ENCODE measurements around the gene SBNO2.
A peak's percentile ranks its signal among the peaks of the same experiment; 100 is the strongest.
"Not testable (repeated sequence)": the region's sequence is repeated elsewhere in the genome, so short reads cannot be mapped to it uniquely, and the experiment has no call there.

Gene SBNO2

DNA sequence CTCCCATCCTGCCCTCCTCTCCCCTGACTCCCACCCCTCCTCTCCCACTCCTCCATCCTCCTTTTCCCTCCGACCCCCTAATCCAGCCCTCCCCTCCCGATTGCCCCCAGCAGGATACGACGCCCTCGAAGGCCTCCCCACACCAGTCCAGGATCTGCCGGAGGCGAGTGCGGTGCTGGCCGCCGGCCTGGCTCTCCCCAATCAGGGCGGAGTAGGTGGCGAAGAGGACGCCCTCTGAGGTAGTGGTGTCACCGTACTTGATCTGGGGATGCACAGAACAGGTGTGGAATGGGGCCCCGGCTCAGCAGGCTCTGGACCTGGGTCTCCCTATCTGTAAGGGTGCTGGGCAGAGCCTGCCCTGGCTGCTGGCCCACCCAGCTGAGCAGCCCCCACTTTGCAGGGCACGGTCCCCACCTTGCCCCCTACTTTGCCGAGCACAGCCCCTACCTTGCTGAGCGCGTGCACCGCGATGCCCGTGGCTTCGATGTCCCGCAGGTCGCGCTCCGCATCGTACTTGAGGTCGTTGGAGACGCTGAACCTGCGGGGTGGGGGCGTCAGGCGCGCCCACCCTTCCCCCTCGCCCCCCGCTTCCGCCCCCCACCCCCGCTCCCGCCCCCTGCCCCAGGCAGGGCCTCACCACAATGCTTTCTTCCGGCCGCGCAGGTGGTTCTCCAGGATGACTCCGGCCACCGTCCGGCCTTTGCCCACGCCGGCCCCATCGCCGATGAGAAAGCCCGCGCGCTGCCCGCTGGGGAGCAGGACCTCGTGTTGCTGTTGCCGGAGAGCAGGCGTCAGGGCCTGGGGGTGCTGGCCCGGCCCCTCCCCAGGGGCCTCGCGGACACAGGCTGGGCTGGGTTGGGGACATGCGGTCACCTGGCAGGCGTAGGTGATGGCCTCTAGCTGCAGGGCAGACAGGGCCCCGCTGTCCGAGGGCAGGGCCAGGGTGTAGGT, 51.8 kb downstream of the SBNO2 start:
- no peak for DNase-seq

DNA sequence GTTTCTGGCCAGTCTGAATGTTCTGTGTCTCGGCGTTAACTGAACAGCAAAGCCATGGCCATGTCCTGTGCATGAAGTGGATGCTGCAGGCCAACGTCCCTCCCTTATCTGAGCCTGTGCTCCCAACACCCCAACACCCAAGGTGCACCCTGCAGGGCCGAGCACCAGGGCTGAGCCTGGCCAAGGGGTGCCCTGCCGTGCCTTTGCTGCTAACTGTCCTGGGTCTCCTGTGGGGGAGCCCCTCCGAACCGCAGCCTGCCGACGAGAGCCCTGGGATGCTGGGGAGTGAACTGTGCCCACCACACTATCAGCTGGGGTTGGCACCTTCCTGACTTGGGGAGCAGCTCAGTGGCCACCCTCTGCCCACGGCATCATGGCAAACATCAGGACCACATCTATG, 52.7 kb downstream of the SBNO2 start:
- no peak for DNase-seq

DNA sequence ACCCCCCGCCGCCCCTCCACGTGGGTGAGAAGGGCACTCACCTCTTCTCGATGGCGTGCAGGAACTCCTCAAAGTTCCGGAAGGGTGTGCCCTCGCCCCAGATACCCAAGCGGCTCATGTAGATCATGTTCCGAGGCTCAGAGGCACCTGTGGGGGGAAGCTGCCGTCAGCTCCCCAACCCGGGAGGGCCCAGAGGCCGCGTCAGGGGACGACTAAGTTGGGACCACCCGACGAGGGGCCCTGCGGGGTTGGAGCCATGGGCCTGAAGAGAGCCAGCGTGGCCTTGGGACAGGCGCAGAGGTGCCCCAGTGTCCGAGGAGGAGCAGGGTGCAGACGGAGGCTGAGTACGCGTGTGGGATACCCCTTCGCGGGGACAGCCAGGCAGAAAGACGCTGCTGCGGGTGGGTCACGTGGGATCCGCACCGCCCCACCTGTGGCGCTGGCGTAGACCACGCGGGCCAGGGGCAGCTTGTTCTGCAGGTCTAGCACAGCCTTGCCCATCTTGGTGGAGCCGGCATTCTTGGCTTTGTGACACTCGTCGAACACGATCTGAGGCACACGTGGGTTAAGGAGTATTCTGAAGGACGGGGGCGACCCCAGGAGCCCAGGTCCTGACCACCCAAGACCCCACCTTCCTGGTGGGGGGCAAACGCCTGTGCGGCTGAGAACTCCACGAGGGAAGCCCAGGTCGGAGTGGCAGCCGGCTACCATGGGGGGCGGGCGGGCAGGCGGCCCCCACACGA, 54.4 kb downstream of the SBNO2 start:
- no peak for DNase-seq

DNA sequence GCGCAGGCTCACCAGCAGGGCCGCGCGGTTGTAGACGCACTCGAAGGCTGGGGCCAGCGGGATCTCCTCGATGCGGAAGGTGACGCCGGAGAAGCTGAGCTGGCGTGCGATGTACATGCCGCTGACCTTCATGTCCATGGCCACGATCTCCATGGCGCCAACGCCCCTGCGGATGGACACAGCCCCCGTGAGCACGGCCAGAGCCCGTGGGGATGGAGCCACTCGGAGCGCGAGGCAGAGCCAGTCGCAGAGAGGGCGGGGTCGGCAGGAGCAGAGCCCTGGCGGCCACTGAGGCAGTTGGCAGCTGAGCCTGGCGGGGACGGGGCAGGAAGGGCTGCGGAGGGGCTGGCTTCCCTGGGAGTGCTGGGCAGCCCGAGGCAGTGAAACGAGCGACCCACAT, 55.1 kb downstream of the SBNO2 start:
- no peak for DNase-seq

DNA sequence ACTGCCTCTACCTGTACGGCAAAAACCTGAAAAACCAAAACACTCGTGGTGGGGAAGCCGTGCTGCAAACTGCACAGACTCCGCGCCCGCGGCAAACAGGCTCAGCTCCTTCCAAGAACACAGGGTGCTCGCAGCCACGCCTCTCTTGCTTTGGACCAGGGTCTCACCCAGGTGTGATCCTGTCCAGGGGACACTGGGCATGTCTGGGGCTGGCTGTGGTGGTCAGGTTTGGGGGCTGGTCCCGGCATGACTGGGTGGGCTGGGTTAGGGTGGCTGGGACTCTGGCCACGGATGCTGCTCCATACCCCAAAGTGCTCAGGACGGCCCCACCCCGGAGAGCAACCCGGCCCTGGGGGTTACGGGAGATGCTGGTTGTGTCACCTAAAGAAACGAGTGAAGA, 56.4 kb downstream of the SBNO2 start:
- DNase-seq, result no peak

DNA sequence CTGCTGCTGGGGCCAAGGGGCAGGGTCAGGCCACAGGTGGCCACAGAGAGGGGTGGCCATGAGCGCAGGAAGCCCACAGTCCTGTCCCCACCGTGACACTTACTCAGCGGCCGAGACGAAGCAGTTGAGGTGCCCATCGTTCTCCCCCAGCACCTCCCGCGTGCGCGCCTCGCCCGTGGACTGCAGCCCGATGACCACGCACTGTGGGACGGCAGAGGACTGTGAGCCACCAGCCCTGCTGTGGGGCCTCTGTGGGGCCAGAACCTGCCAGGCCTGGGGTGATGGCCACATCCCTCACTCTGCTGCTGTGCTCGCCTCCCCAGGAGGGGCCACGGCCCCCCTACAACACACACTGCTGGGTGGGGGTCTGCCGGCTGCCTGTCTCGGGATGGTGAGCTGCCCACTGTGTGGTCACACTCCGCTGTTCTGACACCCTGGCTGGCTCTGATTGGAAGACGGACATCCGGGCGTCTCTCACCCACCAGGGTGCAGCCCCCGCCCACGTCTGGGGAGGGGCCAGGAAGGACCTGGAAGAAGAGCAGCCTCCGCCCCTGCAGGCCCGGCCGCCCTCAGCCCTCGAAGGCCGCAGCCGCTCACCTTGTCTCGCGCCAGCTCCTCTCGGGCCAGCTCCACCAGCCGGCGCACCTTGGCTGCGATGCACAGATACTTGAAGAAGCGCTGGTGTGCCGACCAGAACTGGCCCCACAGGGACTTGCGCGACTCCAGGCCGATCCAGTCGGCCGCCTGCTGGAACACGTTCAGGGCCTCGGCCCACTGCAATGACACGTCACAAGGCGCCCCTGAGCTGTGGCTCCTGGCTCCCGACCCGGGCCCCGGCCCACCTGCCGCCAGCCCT, 57.1 kb downstream of the SBNO2 start:
- no peak for DNase-seq

DNA sequence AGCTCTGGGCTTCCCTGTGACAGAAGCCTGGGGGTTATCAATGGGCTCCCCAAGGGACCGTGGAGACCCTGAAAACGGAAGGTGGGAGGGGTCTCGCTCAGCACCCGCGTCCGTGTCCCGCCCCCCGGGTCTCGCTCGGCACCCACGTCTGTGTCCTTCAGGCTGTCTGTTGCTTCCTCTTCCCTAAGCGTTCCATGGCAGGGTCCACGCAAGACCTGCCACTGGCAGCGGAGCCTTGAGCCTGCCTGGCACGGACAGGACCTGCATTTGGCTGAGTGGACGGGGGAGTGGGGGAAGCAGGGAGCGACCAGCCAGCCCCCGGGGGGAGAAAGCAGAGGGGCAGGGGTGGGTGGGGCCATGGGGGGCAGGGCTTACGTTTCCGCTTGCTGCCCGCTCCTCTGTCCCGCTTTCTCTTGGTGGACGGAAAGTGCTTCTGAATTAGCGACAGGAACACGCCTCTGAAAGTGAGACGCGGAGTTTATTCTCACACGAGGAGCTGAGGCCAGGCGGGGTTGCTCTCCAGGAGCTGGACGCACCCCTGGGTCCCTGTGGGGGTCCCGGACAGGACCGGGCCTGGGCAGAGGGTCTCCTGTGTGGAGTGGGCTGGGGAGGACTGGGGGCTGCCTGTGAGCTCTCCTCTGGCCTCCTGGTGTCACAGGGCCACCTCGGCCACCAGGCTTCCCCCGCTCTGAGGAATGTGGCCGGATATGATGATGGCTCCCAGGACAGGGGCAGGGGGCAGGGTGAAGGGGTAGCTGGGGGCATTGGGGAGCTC, 58.2 kb downstream of the SBNO2 start:
- DNase-seq, result no peak

DNA sequence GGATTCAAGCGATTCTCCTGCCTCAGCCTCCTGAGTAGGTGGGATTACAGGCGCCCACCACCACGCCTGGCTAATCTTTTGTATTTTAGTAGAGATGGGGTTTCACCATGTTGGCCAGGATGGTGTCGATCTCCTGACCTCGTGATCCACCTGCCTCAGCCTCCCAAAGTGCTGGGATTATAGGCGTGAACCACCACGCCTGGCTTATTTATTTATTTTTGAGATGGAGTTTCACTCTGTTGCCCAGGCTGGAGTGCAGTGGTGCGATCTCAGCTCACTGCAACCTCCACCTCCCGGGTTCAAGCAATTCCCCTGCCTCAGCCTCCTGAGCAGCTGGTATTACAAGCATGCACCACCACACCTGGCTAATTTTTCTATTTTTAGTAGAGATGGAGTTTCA, 59.3 kb downstream of the SBNO2 start:
- not testable (repeated sequence) for DNase-seq

DNA sequence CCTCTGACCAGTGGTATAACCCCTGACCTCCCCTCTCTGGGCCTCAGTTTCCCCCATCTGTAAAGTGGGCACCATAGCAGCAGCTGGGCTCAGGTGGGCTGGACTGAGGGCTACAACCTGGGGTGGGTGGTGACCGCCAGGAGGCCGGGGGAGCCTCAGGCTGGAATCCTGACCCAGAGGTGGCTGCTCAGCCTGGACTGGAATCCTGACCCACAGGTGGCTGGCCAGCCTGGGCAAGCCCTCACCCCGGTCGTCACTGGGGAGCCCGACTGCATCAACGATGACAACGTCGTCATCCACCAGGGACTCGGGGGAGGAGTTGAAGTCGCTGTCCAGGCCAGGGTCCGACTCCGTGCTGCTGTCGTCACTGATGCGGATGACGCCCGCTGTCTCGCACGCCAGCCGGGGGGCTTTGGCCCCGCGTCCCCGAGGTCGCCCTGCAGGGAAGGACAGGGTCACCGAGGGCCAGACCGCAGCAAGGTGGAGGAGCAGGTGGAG, 60.0 kb downstream of the SBNO2 start:
- DNase-seq, result no peak

DNA sequence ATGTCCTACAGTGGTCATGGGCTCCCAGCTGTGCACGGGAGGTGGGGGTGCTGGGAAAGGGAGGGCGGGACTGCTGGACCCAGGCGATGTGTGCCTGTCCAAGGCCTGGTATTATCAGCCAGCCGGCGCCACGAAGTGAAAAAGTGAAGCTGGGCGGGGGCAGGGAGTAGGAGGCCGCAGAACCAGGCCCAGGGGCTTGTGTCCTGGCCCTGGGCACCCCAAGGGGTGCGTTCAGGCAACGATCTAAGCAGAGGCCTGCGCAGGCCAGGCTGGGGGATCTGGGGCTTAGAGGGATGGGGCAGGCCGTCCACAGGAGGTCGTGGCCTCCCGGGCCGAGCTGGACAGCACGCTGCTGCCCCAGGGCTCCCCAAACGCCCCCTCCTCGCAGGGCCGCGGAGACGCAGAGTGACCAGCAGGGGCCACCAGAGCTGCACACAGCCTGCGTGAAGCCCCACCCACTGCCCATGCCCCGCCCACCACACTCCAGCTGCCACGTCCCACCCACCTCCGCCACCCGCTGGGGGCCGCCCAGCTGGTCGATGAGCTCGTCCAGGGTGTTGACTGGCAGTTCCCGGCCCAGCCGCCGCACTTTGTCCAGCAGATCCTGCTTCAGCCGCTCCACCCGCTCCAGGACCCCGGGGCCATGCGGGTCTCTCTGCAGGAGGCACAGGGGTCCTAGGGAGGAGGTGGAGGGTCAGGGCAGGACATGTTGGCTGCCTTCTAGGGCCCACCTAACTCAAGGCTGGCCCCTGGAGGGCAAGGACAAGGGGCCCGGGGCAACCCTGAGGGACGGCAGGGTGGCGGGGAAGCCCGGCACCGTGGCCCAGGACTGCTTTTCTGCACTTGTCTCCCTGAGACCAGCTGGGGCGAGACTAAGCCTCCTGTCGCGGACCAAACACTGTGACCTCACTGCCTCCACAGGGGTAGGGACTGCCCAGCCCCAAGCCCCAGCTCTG, 60.8 kb downstream of the SBNO2 start:
- DNase-seq, result peak in 57 of 58 donors; percentile 24 to 97 (median 88)

DNA sequence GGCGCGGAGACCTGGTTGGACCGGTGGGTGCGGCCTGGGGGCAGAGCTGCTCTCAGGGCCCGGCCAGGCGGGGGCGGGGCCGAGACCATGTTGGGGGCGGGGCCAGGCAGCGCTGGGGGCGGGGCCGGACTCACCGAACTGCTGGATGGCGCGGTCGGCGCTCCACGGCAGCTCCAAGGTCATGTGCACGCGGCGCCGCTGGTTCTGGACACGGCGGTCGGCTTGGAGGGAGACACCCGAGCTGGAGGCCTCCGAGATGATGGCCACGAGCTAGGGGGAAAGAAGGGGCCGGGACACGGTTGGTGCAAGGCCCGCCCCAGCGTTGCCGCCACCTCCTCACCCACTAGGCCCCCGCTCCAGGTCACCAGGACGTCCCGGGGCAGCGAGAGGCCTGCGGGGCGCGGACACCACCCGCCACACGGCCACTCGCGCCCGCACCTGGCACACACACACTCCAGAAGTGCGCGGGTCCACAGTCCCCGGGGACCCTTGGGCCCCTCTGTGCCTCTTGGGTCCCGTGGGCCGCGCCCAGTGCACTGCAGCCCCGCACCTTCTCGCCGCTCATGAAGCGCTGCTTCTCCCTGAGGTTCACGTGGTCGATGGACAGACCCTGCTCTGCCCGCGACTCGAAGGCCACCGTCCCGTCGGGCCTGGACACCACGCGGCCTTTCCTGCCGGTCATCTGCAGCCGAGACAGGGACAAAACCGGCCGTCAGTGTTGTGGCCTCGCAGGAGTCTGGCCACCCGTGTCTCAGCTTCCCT, 61.6 kb downstream of the SBNO2 start:
- DNase-seq, result no peak

DNA sequence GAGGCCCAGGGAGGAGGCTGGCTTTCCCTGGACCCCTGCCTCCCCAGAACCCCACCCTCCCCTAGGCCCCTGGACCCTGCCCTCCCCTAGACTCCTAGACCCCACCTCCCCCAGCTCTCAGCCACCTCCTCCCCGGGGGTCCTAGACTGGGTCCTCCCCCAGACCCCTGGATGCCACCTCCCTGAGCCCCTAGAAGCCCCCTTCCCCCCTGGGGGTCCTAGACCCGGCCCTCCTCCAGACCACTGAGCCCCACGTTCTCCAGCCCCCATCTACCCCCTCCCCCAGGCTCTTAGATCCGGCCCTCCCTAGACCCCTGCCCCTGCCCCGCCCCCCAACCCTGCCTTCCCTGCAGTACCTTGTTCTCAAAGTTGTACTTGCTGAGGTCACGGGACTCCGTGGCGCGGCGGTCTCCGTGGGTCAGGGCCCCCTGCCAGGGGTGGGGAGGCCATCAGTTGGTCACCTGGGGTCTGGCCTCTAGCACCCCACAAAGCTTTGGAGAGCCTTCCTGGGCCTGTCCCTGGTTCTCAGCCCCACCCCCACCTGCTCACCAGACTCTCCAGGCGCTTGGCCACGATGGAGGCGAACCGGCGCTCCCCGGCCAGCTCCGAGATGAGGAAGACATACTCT, 62.3 kb downstream of the SBNO2 start:
- no peak for DNase-seq

DNA sequence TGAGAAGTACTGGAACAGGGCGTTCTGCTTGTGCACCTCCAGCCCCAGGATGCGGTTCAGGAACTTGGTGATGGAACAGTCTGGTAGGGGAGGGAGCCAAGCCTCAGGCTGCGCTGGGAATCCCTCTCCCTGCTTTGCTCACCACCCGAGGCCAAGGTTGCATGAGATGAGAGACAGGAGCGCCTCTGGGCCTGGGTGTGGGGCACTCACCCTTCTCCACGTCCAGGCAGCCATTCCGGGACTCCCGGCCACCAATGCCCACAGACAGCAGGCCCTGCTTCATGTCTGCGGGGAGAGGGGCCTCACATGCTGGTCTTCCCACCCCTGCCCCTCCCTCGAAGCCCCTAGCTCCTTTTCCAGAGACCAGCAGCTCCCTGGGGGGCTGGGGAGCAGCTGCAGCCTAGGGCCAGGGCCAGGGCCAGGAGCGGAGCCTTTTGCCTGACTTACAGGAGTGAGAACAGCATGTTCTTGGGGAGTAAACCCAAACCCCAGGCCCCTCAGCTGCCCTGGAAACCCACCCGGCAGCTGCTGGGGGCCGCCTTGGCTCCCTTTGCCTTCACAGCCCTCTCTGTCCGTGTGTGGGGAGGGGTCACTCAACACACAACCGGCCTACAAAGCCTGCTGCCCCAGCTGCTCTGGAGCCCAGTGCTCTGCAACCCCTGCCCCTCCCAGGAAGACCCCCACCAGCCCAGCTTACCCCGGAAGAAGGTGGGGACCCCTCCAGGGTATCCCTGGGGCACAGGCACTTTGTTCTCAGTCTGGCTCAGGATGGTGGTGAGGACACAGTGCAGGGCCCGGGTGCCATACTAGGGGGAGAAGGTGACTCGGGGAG, 63.0 kb downstream of the SBNO2 start:
- no peak for DNase-seq

DNA sequence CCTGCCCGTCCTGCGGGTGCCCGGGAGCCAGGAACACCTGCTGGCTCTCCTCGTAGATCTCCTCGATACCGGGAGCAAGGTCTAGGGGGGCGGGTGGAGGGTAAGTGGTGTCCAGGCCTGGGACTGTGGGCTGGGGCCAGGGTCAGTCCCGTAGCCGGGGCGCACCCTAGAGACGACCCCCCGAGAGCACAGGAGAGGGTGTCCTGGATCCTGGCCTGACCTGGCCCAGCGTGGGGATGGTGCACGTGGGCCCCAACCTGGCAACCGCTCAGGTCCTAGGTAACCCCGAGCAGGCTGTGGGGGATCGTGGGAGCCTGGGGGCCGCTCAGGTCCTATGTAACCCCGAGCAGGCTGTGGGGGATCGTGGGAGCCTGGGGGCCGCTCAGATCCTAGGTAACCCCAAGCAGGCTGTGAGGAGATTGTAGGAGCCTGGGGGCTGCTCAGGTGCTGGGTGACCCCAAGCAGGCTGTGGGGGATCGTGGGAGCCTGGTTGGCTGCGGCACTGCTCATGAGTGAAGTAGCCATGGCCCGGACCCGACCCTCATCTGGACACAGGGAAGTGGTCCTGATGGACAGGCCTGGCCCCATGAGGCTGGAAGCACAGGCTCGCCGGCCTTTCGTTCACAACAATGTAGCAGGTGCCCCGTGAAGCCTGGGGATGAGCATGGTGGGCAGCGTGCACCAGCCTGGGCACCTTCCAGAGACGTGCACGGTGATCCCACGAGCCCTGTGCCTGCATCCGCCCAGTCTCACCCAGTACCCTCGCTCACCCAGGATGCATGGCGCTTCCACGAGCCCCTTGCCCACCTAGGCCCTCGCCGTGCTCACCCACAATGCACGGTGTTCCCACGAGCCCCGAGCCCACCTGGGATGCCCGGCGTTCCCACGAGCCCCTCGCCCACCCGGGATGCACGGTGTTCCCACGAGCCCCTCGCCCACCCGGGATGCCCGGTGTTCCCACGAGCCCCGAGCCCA, 64.1 kb downstream of the SBNO2 start:
- no peak for DNase-seq

DNA sequence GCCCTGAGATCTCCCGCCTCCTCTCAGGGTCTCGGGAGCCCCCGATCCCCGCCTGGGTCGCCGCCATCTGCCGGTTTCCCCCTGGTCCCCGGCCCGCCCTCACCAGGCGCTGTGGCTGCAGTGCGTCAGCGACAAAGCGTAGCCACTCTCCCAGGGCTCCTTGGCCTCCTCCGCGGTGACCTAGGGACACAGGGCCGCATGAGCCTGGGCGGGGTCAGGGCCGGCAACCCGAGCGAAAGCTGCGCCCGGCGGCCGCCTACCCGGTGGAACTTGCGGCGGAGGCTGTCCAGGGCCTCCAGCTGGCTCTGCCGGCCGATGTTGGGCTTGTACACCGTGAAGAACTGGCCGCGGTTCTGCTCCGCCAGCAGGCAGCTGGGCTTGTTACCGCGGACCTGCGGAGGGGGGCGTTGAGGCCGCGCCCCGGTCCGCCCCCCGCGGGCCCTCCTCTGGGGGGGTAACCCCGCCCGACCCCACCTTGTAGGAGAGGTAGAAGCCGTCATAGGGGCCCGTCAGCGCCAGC, 65.0 kb downstream of the SBNO2 start:
- peak in 1 of 58 donors; percentile 16 for DNase-seq
